ENCODE results near the gene EDDM3A.
"Not testable (repeated sequence)": the region's sequence is repeated elsewhere in the genome, so short reads cannot be mapped to it uniquely, and the experiment has no call there.

Gene EDDM3A

DNA sequence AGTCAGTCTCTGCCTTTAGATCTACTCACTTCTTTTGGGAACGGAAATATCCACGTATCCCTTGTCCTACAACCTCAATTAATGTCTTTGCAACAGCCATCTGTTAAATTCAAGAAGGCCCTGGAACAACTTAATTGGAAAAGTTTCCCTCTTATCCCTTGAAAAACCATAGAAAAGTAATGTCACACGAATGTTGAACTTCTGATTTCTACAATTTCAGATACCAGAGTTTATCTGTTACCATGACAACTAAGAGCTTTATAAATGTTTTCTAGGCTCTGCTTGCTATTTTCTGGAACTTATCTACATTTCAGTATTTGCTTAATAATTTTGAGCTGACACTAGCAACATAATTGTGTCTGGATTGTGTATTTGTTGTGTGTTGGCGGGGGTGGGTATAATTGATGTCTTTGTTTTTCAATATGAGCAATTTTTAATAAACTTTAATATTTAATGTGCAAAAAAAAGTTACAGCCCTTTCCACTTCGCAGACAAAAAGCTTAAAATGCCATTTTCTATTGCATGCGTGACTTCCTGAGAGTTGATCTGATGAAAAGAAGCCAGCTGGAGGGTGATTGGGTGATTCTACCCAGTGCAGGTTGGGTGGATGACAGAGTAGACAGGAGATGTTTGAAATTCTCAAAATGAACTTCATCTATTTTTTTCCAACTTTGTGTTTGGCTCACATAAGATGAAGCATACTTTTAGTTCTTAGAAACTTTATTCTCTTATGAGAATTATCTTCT, 11.8 kb upstream of the EDDM3A start:
- no peak for DNase-seq (ENCODE audit: low read depth)

DNA sequence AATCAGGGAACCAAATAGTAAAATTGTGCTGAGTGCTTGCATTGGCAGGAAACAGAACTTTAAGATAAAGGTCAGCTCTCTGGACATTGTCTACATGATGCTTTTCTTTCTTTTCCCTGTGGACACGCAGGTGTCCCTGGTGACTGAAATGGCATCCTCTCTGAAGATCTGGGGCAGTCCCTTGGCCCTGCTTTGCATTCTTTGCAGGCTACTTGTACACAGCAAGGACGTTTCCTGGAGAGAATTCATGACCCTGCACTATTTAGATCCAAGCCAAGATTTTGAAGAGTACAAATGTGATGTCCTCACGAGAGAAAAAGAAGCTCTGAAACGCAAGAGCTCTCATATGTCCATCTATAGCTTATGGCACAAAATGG, 11.3 kb upstream of the EDDM3A start:
- DNase-seq (ENCODE audit: low read depth) = no peak

DNA sequence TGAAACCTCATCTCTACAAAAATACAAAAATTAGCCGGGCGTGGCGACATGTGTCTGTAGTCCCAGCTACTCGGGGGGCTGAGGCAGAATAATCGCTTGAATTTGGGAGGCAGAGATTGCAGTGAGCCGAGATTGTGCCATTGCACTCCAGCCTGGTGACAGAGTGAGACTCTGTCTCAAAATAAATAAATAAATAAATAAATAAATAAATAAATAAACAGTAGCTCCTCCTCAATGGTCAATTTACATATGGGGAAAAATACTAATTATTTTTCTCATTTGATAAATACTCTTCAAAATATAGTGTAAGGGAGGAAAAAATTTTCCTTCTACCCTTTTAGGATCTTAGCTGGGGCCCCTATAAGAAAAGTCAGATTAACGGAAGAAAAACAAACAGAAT, 7.4 kb upstream of the EDDM3A start:
- not testable (repeated sequence) for DNase-seq (ENCODE audit: low read depth)

DNA sequence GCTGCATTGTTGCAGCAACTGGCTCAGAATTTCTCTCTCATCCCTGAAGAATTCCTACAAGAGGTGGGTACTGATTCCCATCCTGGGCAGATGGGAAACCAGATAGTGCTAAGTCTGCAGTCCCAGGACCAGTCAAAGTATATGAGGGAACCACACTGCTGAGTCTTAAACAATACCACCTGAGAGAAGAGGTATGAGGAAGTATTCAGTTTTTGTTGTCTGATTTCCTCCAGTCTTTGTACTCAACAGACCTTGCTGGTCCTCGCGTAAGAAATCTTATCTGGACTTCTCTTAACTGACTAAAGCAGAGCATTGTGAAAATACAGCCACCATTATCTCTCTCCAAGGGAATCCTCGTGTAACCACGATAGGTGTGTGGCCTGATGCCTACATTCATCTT, 3.6 kb upstream of the EDDM3A start:
- DNase-seq (ENCODE audit: low read depth) = no peak

DNA sequence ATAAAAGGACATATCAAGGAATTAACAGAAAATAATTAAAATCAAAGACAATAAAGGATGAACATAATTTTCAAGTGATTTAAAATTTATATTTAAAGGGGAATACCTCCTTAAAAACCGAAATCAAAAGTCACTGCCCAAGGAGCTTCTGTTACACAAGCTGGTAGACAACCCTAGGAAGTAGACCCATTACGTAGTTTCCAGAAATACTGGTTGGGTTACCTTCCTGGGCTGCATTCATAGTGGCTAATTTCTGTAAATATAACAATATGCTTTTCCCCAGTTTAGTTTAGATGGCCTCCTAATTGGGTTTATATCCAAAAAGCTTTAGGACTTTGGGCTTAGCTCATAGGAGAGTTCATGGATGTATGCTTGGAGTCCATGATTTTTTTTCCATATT, 2.1 kb upstream of the EDDM3A start:
- DNase-seq (ENCODE audit: low read depth) = no peak

DNA sequence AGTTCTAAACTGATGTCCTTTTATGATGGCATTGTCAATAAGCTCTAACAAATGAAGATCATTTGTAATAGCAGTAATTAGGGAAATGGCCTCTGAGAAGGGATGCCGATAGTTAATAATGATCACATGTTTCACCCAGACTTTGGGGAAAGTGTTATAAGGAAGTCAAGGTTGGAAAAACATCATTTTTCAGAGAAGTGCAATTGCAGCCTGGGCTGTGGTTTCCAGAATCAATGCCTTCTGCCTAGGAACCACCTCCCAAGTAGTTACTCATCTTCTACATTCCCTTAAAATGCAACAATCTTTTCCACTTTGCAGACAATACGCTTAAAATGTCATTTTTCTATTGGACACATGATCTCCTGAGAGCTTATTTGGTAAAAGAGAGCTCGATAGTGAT, 879 bp downstream of the EDDM3A start:
- no peak for DNase-seq (ENCODE audit: low read depth)

DNA sequence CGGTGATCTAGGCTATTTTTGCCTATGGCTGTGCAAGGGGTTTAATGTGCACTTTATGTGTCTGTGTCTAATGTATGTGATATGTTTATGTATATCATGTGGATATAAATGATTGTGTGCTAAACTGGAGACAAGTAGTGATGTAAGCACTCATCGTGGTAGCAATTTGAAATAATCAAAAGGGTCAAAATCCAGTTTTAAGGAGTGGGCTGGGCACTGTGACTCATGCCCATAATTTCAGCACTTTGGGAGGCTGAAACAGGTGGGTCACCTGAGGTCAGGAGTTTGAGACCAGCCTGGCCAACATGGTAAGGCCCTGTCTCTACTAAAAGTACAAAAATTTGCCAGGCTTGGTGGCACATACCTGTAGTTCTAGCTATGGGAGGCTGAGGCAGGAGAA, 2.8 kb downstream of the EDDM3A start:
- no peak for DNase-seq (ENCODE audit: low read depth)

DNA sequence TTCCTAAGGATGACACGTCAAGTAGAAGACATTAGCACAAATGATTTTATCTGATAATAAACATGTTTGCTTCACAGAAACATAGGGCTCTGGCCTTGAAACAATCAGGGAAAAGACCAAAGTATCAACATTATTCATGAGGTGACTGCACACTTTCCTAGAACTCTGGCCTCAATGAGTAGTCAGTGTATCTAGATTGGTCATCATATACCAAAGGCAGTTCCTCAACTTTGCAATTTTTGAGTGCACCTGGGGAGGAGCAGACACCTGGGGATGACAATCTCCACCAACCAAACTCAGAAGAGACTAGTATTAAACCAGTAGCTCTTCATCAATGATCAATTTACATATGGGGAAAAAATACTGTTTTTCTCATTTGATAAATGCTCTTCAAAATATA, 4.5 kb downstream of the EDDM3A start:
- DNase-seq (ENCODE audit: low read depth) = no peak

DNA sequence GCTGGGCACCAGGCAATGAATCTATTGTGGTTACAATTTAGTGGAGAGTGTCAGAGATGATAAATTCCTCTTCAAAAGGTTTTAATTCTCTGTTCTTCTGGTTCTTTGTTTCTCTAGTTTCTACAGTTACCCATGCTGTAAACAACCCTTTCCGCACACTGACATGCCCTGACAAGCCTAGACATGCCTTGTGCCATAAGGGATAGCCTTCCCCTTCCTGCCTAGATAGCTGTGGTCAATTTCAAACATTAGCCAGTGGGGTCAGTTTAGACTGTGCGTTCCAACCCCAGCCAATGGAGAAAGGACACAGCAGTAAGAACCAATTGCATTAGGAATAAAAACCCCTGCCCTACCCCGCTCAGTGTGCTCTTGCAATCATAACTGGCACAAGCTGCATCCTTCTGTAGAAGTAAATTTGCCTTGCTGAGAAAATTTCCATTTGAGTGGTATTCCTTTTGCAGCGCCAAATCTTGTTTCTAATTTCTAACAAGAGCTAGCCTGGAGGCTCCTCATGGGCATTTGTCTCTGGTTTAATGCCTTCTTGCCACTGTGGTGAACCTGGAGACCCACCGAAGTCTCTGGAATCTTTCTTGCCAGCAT, 6.4 kb downstream of the EDDM3A start:
- DNase-seq (ENCODE audit: low read depth) = no peak

DNA sequence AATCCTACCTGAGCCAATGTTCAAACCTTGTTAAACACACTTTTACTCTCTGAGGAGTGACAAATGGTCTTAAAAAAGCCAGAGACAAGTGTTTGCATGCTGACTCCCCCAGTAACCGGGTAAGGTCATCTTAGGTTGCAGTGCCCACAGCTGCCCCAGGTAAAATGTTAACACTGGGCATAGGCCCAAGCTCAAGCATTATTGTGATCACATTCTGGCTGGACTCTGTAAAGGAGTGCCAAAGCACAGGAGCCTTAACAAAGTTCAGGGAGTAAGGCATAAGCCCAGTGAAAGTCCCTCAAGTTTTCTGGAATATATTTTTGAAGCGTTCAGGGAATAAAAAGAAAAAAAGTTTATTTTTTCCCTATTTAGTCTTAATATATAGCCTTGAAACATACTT, 8.6 kb downstream of the EDDM3A start:
- DNase-seq (ENCODE audit: low read depth) = no peak

DNA sequence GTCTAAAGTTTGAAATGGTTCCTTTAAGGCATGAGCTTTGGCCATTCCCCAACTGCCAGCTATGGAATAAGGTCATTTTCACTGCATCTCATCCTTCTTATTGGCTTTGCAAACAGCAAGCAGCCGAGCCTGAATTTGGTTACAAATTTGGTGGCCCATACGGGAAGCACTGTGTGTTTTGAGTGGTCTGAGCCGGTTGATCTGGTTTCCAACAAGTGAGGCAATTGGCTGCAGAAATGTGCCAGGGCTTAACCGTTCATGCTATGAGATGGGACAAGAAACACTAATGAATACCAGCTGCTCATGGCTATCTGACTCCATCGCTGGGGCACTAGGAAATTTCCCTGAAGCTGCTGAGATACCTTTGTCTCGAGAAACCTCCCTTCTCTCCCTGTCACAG, 9.3 kb downstream of the EDDM3A start:
- no peak for DNase-seq (ENCODE audit: low read depth)

DNA sequence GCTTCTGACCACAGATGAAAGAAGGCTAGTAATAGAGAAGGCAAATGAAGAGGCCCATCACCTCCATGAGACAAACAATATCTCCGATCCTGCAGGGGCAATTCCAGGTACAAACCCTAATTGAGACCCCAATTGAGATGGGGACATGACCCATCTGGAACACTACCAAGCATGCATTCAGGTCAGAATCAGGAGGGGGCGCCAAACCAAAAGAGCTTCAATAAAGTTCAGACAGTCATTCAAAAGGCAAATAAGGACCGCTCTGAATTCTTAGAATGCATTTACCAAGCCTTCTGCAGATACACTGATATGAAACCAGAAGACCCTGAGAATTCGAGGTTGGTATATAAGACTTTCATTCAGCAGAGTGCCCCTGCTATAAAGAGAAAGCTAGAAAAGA, 12.3 kb downstream of the EDDM3A start:
- DNase-seq (ENCODE audit: low read depth) = no peak

DNA sequence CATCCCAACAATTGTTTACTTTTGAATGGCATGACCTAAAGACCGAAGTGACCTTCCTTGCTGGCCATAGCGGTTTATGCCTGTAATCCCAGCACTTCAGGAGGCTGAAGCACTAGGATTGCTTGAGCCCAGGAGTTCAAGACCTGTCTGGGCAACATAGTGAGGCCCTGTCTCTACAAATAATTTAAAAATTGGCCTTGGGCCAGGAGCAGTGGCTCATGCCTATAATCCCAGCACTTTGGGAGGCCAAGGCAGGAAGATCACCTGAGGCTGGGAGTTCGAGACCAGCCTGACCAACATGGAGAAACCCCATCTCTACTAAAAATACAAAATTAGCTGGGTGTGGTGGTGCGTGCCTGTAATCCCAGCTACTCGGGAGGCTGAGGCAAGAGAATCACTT, 13.8 kb downstream of the EDDM3A start:
- not testable (repeated sequence) for DNase-seq (ENCODE audit: low read depth)

DNA sequence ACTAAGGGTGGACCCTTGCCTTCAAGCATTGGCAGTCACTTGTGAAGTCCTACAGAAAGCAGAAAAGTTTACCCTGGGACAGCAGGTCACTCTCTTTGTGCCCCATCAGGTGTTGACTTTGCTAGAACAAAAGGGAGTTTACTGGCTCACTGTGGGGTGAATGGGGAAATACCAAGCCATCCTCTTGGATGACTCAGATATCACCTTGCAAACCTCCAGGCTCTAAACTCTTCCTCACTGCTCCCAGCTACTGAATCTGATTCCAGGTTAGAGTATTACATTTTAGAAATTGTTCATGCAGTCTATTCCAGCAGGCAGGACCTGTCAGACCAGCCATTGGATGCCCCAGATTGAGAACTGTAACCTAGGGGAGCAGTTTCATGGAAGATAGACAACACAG, 15.3 kb downstream of the EDDM3A start:
- no peak for DNase-seq (ENCODE audit: low read depth)

DNA sequence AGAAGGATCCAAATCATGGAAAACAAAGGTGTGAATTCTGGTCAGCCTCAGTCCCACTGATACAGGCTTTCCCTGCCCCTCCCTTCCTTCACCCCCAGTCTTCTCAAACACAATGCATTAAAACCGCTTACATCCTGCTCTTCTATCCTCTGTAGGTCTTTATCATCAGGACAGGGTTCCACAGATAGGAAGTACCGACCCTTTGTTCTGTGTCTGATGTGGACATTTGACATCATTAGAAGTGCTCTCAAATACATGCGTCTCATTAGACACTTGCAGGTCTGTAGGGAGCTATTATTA, 22.9 kb downstream of the EDDM3A start:
- no peak for DNase-seq (ENCODE audit: low read depth)

DNA sequence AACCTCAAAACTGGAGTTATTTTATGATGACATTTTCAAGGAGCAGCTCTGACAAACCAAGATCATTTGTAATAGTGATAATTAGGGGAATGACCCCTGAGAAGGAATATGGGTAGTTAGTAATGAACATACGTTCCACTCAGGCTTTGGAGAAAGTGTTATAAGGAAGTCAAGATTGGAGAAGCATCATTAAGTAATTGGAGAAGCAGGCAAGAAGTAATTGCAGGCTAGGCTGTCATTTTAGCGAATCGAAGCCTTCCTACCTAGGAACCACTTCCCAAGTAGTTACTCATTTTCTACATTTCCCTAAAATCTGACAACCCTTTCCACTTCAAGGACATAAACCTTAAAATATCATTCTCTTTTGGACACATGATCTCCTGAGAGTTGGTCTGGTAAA, 23.7 kb downstream of the EDDM3A start:
- no peak for DNase-seq (ENCODE audit: low read depth)

DNA sequence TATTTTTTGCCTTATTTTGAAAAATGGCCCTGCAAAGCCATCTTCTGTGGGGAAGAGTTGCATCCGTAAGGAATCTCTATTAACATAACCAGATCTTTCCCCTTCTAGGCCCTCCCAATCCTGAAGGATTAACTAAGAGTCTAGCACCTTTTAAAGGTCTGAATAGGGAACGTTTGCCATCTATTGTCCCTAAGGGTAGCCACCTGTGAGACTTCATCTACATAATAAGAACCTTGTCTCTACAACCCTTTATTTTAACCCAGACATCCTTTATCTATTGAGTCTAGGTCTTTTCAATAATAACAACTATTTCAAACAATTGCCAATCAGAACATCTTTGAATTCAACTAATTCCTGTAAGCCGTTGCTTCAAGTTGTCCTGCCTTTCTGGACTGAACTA, 27.0 kb downstream of the EDDM3A start:
- DNase-seq (ENCODE audit: low read depth) = no peak

DNA sequence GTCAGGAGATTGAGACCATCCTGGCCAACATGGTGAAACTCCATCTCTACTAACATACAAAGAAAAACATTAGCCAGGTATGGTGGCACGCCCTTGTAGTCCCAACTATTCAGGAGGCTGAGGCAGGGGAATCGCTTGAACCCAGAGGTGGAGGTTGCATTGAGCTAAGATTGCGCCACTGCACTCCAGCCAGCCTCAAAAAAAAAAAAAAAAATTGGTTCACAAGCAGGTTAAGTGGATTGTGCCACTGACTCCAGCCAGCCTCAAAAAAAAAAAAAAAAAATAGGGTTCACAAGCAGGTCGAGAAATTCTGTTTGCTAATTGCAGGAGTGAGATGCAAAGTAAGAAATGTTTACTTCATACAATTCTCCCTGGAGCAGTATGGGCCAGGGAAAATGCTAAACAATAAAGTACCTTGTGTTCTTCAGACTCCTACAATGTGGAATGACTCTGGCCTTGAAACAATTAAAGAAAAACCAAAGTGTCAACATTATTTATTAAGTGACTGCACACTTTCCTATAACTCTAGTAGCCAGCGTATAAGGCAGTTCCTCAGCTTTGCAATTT, 28.7 kb downstream of the EDDM3A start:
- no peak for DNase-seq (ENCODE audit: low read depth)

DNA sequence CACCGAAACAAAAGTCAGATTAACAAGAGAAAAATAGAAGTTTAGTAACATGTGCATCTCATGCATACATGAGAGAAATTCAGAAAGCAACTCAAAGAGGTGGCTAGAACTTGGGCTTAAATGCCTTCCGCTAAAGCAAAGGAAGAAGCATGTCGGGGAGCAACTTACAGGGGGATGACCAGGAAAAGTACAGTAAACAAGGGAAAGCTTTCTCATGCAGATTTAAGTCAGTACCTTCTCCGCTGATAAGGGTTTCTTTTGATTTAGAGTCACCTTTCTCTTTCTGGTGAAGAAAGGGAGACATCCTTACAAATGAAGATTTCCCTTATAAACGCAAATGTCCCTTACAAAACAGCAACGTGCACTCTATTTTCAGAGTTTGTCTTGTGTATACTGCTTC, 29.4 kb downstream of the EDDM3A start:
- DNase-seq (ENCODE audit: low read depth) = no peak

DNA sequence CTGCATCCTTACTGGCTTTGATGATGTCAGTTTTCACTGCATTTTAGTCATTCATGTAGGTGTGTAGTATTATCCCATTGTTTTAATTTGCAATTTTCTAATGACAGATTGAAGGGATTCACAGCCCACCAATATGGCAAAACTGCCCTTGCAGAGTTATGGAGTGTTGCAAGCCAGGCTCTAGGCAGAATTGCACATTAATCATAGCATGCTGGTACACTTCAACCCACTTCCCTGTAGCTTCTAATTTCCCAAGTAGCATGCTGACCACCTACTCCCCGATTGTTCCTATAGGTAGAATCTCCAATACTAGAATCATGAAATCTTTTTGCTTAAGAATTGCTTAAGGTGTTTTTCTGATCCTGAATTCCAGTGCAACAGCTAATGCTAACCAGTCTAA, 30.2 kb downstream of the EDDM3A start:
- no peak for DNase-seq (ENCODE audit: low read depth)

DNA sequence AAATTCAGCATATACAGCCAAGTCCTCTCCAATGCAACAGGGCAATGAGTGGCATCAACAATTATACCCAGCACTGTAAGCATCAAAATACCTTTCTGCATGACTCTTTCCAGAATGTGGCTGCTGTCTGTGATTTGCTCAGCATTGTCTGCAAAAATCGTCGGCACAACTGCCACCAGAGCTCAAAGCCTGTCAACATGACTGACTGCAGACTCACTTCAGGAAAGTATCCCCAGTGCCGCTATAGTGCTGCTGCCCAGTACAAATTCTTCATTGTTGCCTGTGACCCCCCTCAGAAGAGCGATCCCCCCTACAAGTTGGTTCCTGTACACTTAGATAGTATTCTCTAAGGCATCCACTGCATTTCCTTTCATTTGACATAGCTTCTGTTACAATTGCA, 36.1 kb downstream of the EDDM3A start:
- DNase-seq (ENCODE audit: low read depth) = no peak

DNA sequence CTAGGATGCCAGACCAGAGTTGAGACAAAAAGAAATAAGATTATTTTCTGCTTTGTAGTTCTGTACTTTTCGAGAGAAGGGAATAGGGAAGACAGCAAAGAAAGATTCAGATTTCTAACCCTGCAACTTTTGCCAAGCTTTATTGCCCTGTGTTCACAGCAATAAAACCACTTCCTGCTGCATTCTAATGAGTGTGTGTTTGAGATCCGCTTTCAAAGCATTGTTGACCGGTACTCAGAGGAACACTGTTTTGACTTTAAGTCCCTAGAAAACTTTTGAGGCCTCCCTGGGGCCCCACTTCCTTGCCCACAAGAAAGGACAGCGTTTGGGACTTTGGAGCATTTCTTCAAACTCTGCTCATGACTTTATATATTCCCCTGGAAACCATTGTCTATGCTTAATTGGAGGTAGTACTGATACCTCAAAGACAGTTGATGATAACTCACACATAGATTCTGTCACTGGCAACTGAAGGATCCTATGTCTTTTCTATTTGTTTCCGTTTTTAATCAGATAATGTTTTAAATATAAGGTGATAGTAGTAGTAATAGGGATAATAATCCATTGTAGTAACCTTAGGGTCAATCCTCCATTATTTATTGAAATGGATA, 36.7 kb downstream of the EDDM3A start:
- DNase-seq (ENCODE audit: low read depth) = no peak

DNA sequence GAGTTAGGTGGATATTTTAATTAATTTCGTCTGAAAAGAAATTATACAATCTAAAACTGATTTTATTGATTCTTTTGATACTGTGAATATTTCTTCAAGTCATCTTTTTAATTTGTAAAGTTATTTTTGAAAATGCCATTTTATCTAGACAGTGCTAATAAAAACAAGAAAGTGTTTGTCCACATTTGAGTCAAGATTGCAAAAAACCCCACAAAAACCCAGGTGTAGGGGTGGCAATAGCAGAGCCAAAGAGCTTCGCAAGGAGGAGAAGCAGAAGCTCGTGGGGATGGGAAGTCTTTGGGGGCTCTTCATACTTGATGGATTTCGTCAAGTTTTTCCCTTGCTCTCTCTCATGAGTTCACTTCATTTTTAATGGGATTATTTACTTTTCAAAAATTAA, 41.3 kb downstream of the EDDM3A start:
- no peak for DNase-seq (ENCODE audit: low read depth)

Measured in fibroblast of gingiva (primary cell).